CD14-positive monocyte (primary cell): Measurements from ENCODE around the gene TP53BP2. TPM values are rescaled to one million over a fixed set of nuclear protein-coding genes. Genes with fewer than 3 reads are reported as not detected.
"Not testable (repeated sequence)": the region's sequence is repeated elsewhere in the genome, so short reads cannot be mapped to it uniquely, and the experiment has no call there.

ENCODE experiments used
- DNase-seq, 3 donors: peaks; one replicate each; pipeline ENCODE4 v3.0.0-alpha.2; 2011 to 2022
- H2AFZ ChIP-seq: 2 replicates; pipeline ENCODE4 v1.6.0; 2012; ENCODE audit warnings: mild to moderate bottlenecking, low read depth, low read length, inconsistent platforms; ENCODE audit not compliant: insufficient read depth, poor library complexity, severe bottlenecking
- H3K27ac ChIP-seq, 2 donors: 1 replicate in 1 of 2; 2 replicates in 1 of 2; pipeline ENCODE4 v1.5.1; 2012 to 2013; ENCODE audit warnings: low read length in 2 of 2, control low read depth in 1 of 2, inconsistent platforms in 1 of 2, low read depth in 1 of 2, mild to moderate bottlenecking in 1 of 2
- H3K27me3 ChIP-seq, 2 donors: one replicate each; pipeline versions ENCODE4 v1.6.0 to v1.6.1; 2011 to 2013; ENCODE audit warnings: low read length in 2 of 2; ENCODE audit not compliant: control insufficient read depth in 2 of 2, insufficient read depth in 2 of 2
- H3K36me3 ChIP-seq, 2 donors: replicated peaks in 1 of 2; 1 replicate in 1 of 2; 2 replicates in 1 of 2; pipeline versions ENCODE4 v1.5.1 to v1.6.1; 2012 to 2013; ENCODE audit warnings: low read length in 2 of 2, control low read depth in 1 of 2, inconsistent platforms in 1 of 2, mild to moderate bottlenecking in 1 of 2; ENCODE audit not compliant: insufficient read depth in 2 of 2, control insufficient read depth in 1 of 2
- H3K4me1 ChIP-seq, 2 donors: 1 replicate in 1 of 2; 2 replicates in 1 of 2; pipeline versions ENCODE4 v1.5.1 to v1.6.1; 2012 to 2013; ENCODE audit warnings: low read length in 2 of 2, control low read depth in 1 of 2, inconsistent platforms in 1 of 2, mild to moderate bottlenecking in 1 of 2, moderate library complexity in 1 of 2; ENCODE audit not compliant: insufficient read depth in 2 of 2, control insufficient read depth in 1 of 2
- H3K4me2 ChIP-seq: replicated peaks from 2 replicates; pipeline ENCODE3; 2012; ENCODE audit warnings: low read length, moderate library complexity, mild to moderate bottlenecking; ENCODE audit not compliant: poor library complexity, severe bottlenecking; ENCODE audit errors: extremely low read depth
- H3K4me3 ChIP-seq, 3 experiments: fragments of 200-600 bp in 1 of 3; sonication (generic) in 1 of 3; replicated peaks in 1 of 3; 1 replicate in 2 of 3; 2 replicates in 1 of 3; pipeline ENCODE4 v1.5.1; 2011 to 2013; ENCODE audit warnings: low read length in 3 of 3, mild to moderate bottlenecking in 3 of 3, control low read depth in 2 of 3, low read depth in 2 of 3, inconsistent platforms in 1 of 3, moderate library complexity in 1 of 3
- H3K79me2 ChIP-seq: 2 replicates; pipeline ENCODE4 v1.6.0; 2012; ENCODE audit warnings: mild to moderate bottlenecking, control low read depth, inconsistent platforms, low read length, moderate library complexity; ENCODE audit not compliant: insufficient read depth
- H3K9ac ChIP-seq: 2 replicates; pipeline ENCODE4 v1.6.0; 2017; ENCODE audit warnings: low read length, mild to moderate bottlenecking; ENCODE audit not compliant: insufficient read depth, poor library complexity, severe bottlenecking
- H3K9me3 ChIP-seq, 2 donors: replicated peaks in 1 of 2; 1 replicate in 1 of 2; 2 replicates in 1 of 2; pipeline versions ENCODE4 v1.5.1 to v1.6.1; 2012 to 2013; ENCODE audit warnings: low read length in 2 of 2, control low read depth in 1 of 2; ENCODE audit not compliant: control insufficient read depth in 1 of 2, insufficient read depth in 1 of 2
- H4K20me1 ChIP-seq: 2 replicates; pipeline ENCODE4 v1.6.0; 2012; ENCODE audit warnings: mild to moderate bottlenecking, low read length, control low read depth, moderate library complexity; ENCODE audit not compliant: insufficient read depth
- H3K27ac Mint-ChIP-seq, 7 donors: one replicate each; pipeline ENCODE4 v1.8.0; 2020; ENCODE audit warnings: mild to moderate bottlenecking in 7 of 7, mixed read lengths in 7 of 7, moderate library complexity in 6 of 7, inconsistent platforms in 2 of 7
- H3K27me3 Mint-ChIP-seq, 3 donors: one replicate each; pipeline ENCODE4 v1.8.0; 2021 to 2022; ENCODE audit warnings: low read depth in 3 of 3, mild to moderate bottlenecking in 3 of 3, mixed read lengths in 3 of 3, moderate library complexity in 3 of 3, inconsistent platforms in 1 of 3
- H3K36me3 Mint-ChIP-seq, 2 donors: one replicate each; pipeline ENCODE4 v1.8.0; 2020; ENCODE audit warnings: mixed read lengths in 2 of 2, inconsistent platforms in 1 of 2, mild to moderate bottlenecking in 1 of 2
- H3K4me1 Mint-ChIP-seq: one replicate; pipeline ENCODE4 v1.8.0; 2020; ENCODE audit warnings: mild to moderate bottlenecking, mixed read lengths
- H3K4me3 Mint-ChIP-seq, 2 donors: one replicate each; pipeline ENCODE4 v1.8.0; 2020; ENCODE audit warnings: mild to moderate bottlenecking in 2 of 2, mixed read lengths in 2 of 2, moderate library complexity in 1 of 2
- H3K9me3 Mint-ChIP-seq, 7 donors: one replicate each; pipeline ENCODE4 v1.8.0; 2020 to 2022; ENCODE audit warnings: mixed read lengths in 7 of 7, mild to moderate bottlenecking in 6 of 7, moderate library complexity in 6 of 7, inconsistent platforms in 2 of 7
- CTCF ChIP-seq: fragments of 200-600 bp; IDR thresholded peaks from one replicate; pipeline ENCODE4 v1.8.0; 2022; ENCODE audit warnings: antibody characterized with exemption, mild to moderate bottlenecking
- WGBS: methylation state at CpG from one replicate; pipeline ENCODE4 v1.1.5; 2013; ENCODE audit warnings: missing lambda C conversion rate; ENCODE audit not compliant: insufficient coverage; 5-methylcytosine and 5-hydroxymethylcytosine counted together
- intact Hi-C, 2 donors: fragments of 100-400 bp; cut with micrococcal nuclease; formaldehyde crosslinking; loops; one replicate each; pipeline versions ENCODE4 v1.15.0 to v1.15.1; 2023
- polyA plus RNA-seq, 3 donors: library from polyadenylated mRNA; depleted of rRNA in 1 of 3; unstranded in 2 of 3; stranded (reverse) in 1 of 3; fragments of 300-500 nt in 2 of 3; fragments of >200 nt in 1 of 3; fragmentation: Illumina TruSeq in 2 of 3; gene quantifications; 1 replicate in 2 of 3; 2 replicates in 1 of 3; pipeline ENCODE4 v1.2.3, GENCODE V29; 2012 to 2021

Gene TP53BP2
- polyA plus RNA-seq, 3 donors, result 5.7 to 19.7 (median 8.8) TPM

- no peaks in the 10 kb centered on the region for H3K9me3 ChIP-seq
- H3K4me1 ChIP-seq, result peaks cover 11 to 16% of the 10 kb centered on the region in 2 donors
- no peaks in the 10 kb centered on the region for H4K20me1 ChIP-seq
- peak overlapping the region; percentile 56 for H3K4me2 ChIP-seq
- peak overlapping the region; percentile 48 for H3K9ac ChIP-seq
- peak overlapping the region; percentile 81 to 87 for H3K27ac ChIP-seq
- H2AFZ ChIP-seq, result peak overlapping the region; percentile 88
- no peaks in the 10 kb centered on the region for H3K36me3 ChIP-seq
- Mint-ChIP-seq H3K27me3 (peaks cover 2 to 3% (median 2%) of the 10 kb centered on the region in 3 donors), H3K27ac (peak overlapping the region; percentile 77 to 93 (median 89)), H3K36me3 (no peaks in the 10 kb centered on the region), H3K4me3 (peak overlapping the region; percentile 65 to 73), H3K9me3 (peaks cover 0 to 18% (median 7%) of the 10 kb centered on the region in 7 donors), H3K4me1 (peaks cover 16% of the 10 kb centered on the region)
- no peaks in the 10 kb centered on the region for H3K79me2 ChIP-seq
- WGBS, result 16% methylated on average over 9 of the region's 14 CpGs
- intact Hi-C loops, result no loop called here
- H3K27me3 ChIP-seq, result no peaks in the 10 kb centered on the region
- no peak for TF ChIP-seq CTCF
- peak; percentile 67 to 80 (median 71) for DNase-seq
- H3K4me3 ChIP-seq, result peak overlapping the region in 2 of 3 experiments; percentile 20 to 54
Observed at GRCh38 chr1:223870617-223871574, 25.1 kb upstream of the TP53BP2 start.

- 99% methylated on average over 10 of the region's 19 CpGs for WGBS
- H3K4me1 ChIP-seq, intact Hi-C loops, H3K79me2 ChIP-seq, H3K4me3 ChIP-seq, H3K27me3 ChIP-seq, H4K20me1 ChIP-seq, DNase-seq, H3K9ac ChIP-seq, H3K27me3 Mint-ChIP-seq, H3K27ac ChIP-seq, H3K4me2 ChIP-seq, H3K9me3 ChIP-seq, H2AFZ ChIP-seq, H3K4me3 Mint-ChIP-seq, H3K36me3 Mint-ChIP-seq, H3K9me3 Mint-ChIP-seq, H3K36me3 ChIP-seq, H3K4me1 Mint-ChIP-seq: not testable (repeated sequence)
- peak overlapping the region in 1 of 7 donors; percentile 22 for H3K27ac Mint-ChIP-seq
Observed at GRCh38 chr1:223864599-223865368, 19.0 kb upstream of the TP53BP2 start.
